GM23248 (cell line): ENCODE results near the gene LARP1.
"Not testable (repeated sequence)": the region's sequence is repeated elsewhere in the genome, so short reads cannot be mapped to it uniquely, and the experiment has no call there.

ENCODE experiments used
- EZH2 ChIP-seq: fragments of 200-600 bp; sonication (generic); IDR thresholded peaks from 2 replicates; pipeline ENCODE4 v1.6.1; 2018; ENCODE audit warnings: antibody characterized with exemption, mild to moderate bottlenecking; ENCODE audit not compliant: insufficient read depth, poor library complexity, severe bottlenecking
- EZH2phosphoT487 ChIP-seq: fragments of 200-600 bp; sonication (generic); IDR thresholded peaks from 2 replicates; pipeline ENCODE4 v1.6.1; 2018; ENCODE audit warnings: antibody characterized with exemption, moderate library complexity, mild to moderate bottlenecking, low read depth; ENCODE audit not compliant: insufficient read depth

DNA sequence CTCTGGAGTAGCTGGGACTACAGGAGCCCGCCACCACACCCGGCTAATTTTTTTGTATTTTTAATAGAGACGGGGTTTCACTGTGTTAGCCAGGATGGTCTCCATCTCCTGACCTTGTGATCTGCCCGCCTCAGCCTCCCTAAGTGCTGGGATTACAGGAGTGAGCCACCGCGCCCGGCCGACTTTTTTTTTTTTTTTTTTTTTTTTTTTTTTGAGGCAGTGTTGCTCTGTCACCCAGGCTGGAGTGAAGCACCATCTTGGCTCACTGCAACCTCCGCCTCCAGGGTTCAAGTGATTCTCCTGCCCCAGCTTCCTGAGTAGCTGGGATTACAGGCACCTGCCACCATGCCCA is 80.5 kb downstream of the LARP1 start:
- TF ChIP-seq EZH2, EZH2phosphoT487: not testable (repeated sequence)
